IPS-20b (cell line): ENCODE results near the gene SPATA6L.
"Not testable (repeated sequence)": the region's sequence is repeated elsewhere in the genome, so short reads cannot be mapped to it uniquely, and the experiment has no call there.

Experiments used
- H3K27ac ChIP-seq: one replicate; pipeline ENCODE4 v1.5.1; 2013; ENCODE audit warnings: low read length
- H3K27me3 ChIP-seq: 2 replicates; pipeline ENCODE4 v1.6.1; 2013; ENCODE audit warnings: mild to moderate bottlenecking, low read length, inconsistent platforms; ENCODE audit not compliant: insufficient read depth
- H3K36me3 ChIP-seq: 2 replicates; pipeline ENCODE4 v1.6.1; 2013; ENCODE audit warnings: low read depth, mild to moderate bottlenecking, inconsistent platforms, low read length, moderate library complexity; ENCODE audit not compliant: insufficient read depth
- H3K4me1 ChIP-seq: 2 replicates; pipeline ENCODE4 v1.6.1; 2013; ENCODE audit warnings: mild to moderate bottlenecking, control low read depth, inconsistent platforms, low read length, moderate library complexity; ENCODE audit not compliant: insufficient read depth
- H3K4me3 ChIP-seq: 2 replicates; pipeline ENCODE4 v1.5.1; 2013; ENCODE audit warnings: mild to moderate bottlenecking, low read length, inconsistent platforms
- H3K9ac ChIP-seq: 2 replicates; pipeline ENCODE4 v1.6.1; 2013; ENCODE audit warnings: low read depth, mild to moderate bottlenecking, inconsistent platforms, low read length, moderate library complexity
- H3K9me3 ChIP-seq: 2 replicates; pipeline ENCODE4 v1.6.1; 2013; ENCODE audit warnings: mild to moderate bottlenecking, low read depth, low read length, inconsistent platforms; ENCODE audit not compliant: insufficient read depth

SPATA6L gene

DNA sequence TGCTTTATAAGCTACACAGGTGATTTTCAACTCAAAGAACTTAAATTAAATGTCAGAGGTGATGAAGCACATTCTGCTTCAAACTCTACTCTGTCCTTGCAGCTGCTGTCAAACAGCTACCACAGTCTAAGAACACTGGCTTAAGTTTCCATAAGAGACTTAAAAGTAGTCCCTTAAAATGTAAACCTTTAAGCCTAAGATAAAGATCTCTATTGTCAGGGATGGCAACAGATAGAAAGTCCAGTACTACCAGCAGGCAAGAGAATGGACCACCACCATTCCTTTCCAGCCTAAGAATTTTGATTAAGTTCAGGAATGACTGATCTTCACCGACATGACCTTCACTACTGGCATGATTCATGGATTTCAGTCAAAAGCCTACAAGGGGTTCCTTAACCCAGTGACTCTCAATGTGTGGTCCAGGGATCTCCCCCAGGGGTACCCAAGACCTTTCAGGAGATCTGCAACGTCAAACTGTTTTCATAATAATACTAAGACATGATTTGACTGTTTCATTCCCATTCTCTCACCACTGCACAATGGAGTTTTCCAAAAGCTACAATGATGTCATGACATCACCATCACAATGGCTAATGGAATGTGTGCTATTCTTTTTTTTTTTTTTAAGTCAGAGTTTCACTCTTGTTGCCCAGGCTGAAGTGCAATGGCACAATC is 45.3 kb downstream of the SPATA6L start:
- Histone ChIP-seq H3K9me3 (no peaks in the 10 kb centered on the region), H3K4me3 (no peak overlapping the region), H3K36me3 (no peaks in the 10 kb centered on the region), H3K4me1 (peaks cover 28% of the 10 kb centered on the region), H3K27ac (no peak overlapping the region), H3K9ac (no peak overlapping the region), H3K27me3 (no peaks in the 10 kb centered on the region)

DNA sequence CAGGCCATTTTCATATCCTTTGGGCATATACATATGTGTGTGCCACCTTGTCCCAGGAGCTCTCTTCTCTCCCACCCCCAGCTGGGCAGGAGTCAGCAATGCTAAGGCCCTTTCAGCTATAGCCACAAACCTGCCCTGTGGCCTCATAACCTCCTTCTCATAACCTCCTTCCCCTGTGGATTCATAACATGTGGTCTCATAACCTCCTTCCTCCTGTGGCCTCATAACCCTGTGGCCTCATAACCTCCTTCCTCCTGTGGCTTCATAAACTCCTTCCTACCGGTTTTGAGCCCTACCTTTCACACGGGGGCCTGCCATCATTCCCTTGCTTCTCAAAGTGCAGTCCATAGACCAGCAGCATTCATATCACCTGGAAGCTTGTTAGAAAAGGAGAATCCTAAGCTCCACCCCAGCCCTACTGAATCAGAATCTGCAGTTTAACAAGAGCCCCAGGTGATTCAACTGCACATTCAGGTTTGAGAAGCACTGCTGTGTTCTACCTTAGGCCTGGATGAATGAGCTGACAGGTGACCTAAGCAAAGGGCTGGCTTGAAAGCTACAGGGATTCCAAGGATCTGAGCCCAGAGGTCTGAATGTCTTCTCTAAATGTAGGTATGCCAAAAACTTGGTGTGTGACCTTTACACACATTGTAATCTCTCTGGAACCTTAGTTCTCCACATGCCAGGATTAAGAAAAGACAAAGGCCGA is 46.1 kb downstream of the SPATA6L start:
- Histone ChIP-seq H3K36me3 (no peaks in the 10 kb centered on the region), H3K9ac (no peak overlapping the region)

DNA sequence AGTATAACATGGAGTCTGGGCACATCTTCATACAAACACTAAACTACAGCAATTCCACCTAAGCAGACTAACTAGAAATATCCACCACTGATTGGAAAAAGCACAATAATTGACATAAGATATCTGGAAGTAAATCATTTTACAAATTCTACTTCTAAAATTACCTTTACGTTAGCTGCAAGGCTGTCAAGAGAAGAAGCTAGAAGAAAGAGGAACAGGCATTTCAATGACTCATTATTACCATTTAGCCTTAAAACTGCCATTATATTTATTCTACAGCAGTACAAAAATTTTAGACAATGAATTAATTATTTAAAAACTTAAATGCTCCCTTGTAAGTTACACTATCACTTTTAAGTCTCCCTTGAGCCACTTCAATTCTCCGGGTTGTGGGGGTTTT is 47.6 kb downstream of the SPATA6L start:
- Histone ChIP-seq H3K9ac (no peak overlapping the region), H3K36me3 (no peaks in the 10 kb centered on the region), H3K4me1 (peaks cover 27% of the 10 kb centered on the region), H3K9me3 (no peaks in the 10 kb centered on the region), H3K27ac (no peak overlapping the region), H3K4me3 (no peak overlapping the region), H3K27me3 (no peaks in the 10 kb centered on the region)

More for the DNA sequence above, 46.1 kb downstream of the SPATA6L start:
- Histone ChIP-seq H3K4me3 (no peak overlapping the region), H3K27me3 (no peaks in the 10 kb centered on the region), H3K4me1 (peaks cover 27% of the 10 kb centered on the region), H3K27ac (no peak overlapping the region), H3K9me3 (no peaks in the 10 kb centered on the region)

DNA sequence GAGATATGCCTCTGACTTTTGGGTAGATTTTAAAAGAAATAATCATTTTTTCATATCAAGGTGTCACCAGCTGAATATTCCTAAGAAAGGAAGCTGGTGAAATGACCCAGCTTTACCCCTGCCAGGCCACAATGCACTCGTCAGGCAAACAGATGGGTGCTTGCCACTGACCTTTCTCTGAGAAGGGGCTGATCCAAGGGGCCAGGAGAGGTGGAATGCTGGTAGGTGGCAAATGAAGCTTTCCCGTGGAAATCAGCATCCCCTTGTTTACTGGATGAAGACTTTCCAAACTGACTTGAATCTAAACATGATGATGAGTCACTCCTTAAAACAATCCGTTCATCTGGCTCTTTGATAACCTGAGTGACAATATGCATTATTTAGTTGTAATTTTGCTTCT is 48.5 kb downstream of the SPATA6L start:
- H3K9ac ChIP-seq, result no peak overlapping the region
- no peaks in the 10 kb centered on the region for H3K9me3 ChIP-seq
- H3K4me3 ChIP-seq, result no peak overlapping the region
- no peaks in the 10 kb centered on the region for H3K27me3 ChIP-seq
- H3K27ac ChIP-seq, result no peak overlapping the region
- H3K4me1 ChIP-seq, result peaks cover 27% of the 10 kb centered on the region
- no peaks in the 10 kb centered on the region for H3K36me3 ChIP-seq

DNA sequence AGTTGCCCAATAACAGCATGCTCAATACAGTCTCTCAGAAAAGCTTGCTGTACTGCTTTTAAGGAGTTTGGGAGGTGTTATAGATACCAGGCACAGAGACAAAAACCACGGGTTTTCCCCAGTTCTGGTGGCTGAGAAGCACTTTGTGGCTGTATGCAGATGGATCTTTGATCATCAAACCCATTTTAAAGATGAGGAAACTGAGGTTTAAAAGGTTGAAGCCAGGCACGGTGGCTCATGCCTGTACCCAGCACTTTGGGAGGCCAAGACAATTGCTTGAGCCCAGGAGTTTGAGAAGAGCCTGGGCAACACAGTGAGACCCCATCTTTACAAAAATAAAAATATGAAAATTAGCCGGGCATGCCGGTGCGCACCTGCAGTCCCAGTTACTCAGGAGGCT is 50.5 kb downstream of the SPATA6L start:
- Histone ChIP-seq H3K9me3 (no peaks in the 10 kb centered on the region), H3K36me3 (no peaks in the 10 kb centered on the region), H3K27me3 (no peaks in the 10 kb centered on the region), H3K4me3 (no peak overlapping the region), H3K9ac (no peak overlapping the region), H3K27ac (no peak overlapping the region), H3K4me1 (peaks cover 19% of the 10 kb centered on the region)

DNA sequence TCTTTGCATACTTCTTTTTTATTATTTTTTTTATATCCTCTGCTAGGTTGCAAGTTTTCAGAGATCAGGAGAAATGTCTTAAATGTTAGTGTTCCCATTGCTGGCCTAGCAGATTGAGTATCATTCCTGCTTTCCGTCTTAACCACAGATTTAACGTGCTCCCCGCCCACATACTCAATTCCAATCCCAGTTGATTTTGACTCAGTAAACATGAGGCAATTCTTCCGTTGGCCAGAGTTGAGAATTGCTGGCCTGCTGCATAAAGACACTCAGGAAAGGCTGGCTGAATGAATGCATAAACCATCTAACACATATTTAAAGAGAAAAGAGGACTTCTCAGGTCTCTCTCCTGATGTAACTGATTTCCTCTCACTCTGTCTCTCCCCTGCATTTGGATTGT is 51.0 kb downstream of the SPATA6L start:
- Histone ChIP-seq H3K9ac (no peak overlapping the region), H3K4me1 (peaks cover 13% of the 10 kb centered on the region), H3K27me3 (no peaks in the 10 kb centered on the region), H3K9me3 (no peaks in the 10 kb centered on the region), H3K36me3 (no peaks in the 10 kb centered on the region), H3K27ac (no peak overlapping the region), H3K4me3 (no peak overlapping the region)

DNA sequence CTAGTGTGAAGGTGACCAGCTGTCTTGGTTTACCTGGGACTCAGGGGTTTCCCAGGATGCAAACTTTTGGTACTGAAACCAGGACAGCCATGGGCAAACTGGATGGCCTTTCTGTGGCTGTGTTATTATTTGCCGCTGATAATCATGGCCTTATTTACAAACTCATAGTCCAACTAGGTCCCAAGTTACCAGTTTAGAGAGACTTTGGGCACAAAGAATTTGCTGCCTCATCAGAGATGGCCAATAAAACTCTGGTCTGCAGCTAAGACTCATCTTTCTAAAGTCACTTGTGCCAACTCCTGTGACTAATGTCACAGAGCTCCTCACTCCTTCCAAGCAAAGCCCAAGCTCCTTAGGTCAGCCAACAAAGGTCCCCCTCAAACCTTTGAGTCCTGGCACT is 51.7 kb downstream of the SPATA6L start:
- no peak overlapping the region for H3K4me3 ChIP-seq
- H3K27me3 ChIP-seq, result no peaks in the 10 kb centered on the region
- no peak overlapping the region for H3K9ac ChIP-seq
- no peaks in the 10 kb centered on the region for H3K36me3 ChIP-seq
- no peak overlapping the region for H3K27ac ChIP-seq
- H3K9me3 ChIP-seq, result no peaks in the 10 kb centered on the region
- peaks cover 9% of the 10 kb centered on the region; the same call in 1 of the 2 replicates for H3K4me1 ChIP-seq

DNA sequence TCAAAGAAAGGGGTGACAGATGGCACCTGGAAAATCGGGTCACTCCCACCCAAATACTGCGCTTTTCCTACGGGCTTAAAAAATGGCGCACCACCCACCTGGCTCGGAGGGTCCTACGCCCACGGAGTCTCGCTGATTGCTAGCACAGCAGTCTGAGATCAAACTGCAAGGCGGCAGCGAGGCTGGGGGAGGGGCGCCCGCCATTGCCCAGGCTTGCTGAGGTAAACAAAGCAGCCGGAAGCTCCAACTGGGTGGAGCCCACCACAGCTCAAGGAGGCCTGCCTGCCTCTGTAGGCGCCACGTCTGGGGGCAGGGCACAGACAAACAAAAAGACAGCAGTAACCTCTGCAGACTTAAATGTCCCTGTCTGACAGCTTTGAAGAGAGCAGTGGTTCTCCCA is 60.2 kb downstream of the SPATA6L start:
- H3K27me3 ChIP-seq, result not testable (repeated sequence)

DNA sequence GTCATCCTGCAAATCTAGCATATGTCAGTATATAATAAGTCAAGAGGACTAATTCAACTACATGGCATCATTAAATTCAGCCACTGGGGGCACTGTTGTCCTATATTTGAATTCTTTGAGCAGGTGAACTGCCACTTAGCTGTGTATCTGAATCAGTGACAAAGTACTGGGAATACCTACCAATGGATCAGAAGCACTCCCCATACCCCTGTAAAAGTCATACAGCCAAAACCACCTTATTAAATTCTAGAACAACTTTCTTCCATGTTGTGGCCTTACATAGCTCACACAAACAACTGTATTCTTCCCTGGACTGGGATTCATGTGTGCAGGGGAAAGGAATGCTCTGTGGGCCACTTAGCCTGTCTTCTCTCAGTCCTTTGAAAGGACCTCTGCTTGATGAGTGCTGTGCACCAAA is 61.6 kb downstream of the SPATA6L start:
- no peak overlapping the region for H3K9ac ChIP-seq
- H3K27ac ChIP-seq, result no peak overlapping the region
- H3K27me3 ChIP-seq, result no peaks in the 10 kb centered on the region
- H3K4me3 ChIP-seq, result no peak overlapping the region
- H3K36me3 ChIP-seq, result no peaks in the 10 kb centered on the region
- no peaks in the 10 kb centered on the region for H3K9me3 ChIP-seq
- H3K4me1 ChIP-seq, result no peaks in the 10 kb centered on the region

More for the DNA sequence above, 60.2 kb downstream of the SPATA6L start:
- not testable (repeated sequence) for H3K36me3 ChIP-seq, H3K27ac ChIP-seq, H3K4me3 ChIP-seq, H3K9me3 ChIP-seq, H3K4me1 ChIP-seq, H3K9ac ChIP-seq

DNA sequence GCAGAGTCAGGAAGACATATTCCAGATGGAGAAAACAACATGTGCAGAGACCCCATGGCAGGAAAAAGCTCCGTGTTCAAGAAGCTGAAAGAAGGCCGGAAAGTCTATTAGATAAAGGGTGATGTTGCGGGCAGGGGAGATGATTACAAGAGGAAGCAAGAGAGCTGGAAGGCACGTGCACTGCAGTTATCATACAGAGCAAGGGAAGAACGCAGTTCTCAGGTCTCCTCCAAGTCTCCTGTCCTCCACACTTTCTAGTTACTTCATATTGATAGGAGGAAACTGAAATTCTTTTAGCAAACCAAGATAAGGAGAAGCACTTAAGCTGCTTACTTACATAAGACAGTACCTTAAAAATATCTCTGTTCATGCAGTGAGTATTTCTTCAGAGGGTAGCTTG is 62.5 kb downstream of the SPATA6L start:
- no peak overlapping the region for H3K9ac ChIP-seq
- no peaks in the 10 kb centered on the region for H3K9me3 ChIP-seq
- H3K4me1 ChIP-seq, result no peaks in the 10 kb centered on the region
- H3K4me3 ChIP-seq, result no peak overlapping the region
- no peak overlapping the region for H3K27ac ChIP-seq
- H3K27me3 ChIP-seq, result no peaks in the 10 kb centered on the region
- H3K36me3 ChIP-seq, result no peaks in the 10 kb centered on the region

DNA sequence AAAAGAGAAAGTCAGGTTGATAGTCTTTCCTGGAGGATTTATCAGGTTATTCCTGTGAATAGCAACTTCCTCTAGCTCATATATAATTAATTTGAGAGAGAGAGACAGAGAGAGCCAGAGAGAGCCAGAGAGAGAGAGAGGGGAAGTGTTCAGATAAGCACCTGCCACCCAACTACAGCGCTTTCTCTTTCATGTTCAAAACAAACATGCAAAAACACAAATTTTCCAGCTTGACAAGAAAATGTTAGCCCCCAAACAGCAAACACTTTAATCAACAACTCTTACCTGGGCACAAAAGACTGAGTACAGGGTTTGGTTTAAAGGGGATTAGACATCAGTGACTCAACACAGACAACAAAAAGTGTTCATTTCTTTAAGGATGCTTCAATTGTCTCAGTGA is 65.9 kb downstream of the SPATA6L start:
- no peak overlapping the region for H3K27ac ChIP-seq
- no peaks in the 10 kb centered on the region for H3K27me3 ChIP-seq
- no peaks in the 10 kb centered on the region for H3K4me1 ChIP-seq
- H3K9me3 ChIP-seq, result no peaks in the 10 kb centered on the region
- no peaks in the 10 kb centered on the region for H3K36me3 ChIP-seq
- H3K9ac ChIP-seq, result no peak overlapping the region
- H3K4me3 ChIP-seq, result no peak overlapping the region

DNA sequence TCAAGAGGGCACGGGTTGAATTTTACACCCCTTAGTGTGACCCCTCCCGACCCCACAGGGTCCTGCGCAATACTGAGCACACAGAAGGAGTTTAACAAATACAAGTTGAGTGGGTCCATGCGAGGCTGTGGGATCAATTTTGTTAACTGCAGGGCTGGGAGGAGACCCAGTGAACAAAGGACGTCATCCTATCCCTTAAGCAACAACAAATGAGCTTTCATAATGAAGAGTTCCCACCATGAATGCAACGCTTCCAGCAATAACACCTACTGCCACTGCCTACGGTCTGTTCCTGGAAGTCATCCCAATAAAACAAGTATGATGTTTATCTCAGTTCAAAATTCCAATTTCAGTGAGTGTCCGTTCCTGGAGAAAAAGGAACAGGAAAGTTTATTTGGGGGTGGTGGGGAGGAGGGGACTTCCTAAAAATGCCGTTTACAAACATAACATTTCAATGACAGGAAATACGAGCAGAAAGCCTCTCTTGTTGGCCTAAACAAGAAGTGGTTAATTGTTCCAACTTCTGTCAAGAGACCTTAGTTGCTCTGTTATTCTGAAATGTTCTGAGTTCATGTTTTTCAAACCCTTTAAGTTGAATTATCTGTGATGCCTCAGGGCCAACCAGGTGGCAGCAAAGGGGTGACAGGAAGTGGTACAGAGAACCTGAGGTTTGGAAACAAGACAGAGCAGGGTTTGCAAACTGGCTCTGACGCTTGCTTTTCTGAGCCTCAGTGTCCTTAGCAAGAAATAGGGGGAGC is 69.9 kb downstream of the SPATA6L start:
- H3K27ac ChIP-seq, result no peak overlapping the region
- H3K4me1 ChIP-seq, result no peaks in the 10 kb centered on the region
- H3K36me3 ChIP-seq, result no peaks in the 10 kb centered on the region
- H3K9ac ChIP-seq, result no peak overlapping the region
- H3K27me3 ChIP-seq, result no peaks in the 10 kb centered on the region
- H3K9me3 ChIP-seq, result no peaks in the 10 kb centered on the region
- no peak overlapping the region for H3K4me3 ChIP-seq
